ENCODE data around the gene NT5DC1.

Gene NT5DC1

DNA sequence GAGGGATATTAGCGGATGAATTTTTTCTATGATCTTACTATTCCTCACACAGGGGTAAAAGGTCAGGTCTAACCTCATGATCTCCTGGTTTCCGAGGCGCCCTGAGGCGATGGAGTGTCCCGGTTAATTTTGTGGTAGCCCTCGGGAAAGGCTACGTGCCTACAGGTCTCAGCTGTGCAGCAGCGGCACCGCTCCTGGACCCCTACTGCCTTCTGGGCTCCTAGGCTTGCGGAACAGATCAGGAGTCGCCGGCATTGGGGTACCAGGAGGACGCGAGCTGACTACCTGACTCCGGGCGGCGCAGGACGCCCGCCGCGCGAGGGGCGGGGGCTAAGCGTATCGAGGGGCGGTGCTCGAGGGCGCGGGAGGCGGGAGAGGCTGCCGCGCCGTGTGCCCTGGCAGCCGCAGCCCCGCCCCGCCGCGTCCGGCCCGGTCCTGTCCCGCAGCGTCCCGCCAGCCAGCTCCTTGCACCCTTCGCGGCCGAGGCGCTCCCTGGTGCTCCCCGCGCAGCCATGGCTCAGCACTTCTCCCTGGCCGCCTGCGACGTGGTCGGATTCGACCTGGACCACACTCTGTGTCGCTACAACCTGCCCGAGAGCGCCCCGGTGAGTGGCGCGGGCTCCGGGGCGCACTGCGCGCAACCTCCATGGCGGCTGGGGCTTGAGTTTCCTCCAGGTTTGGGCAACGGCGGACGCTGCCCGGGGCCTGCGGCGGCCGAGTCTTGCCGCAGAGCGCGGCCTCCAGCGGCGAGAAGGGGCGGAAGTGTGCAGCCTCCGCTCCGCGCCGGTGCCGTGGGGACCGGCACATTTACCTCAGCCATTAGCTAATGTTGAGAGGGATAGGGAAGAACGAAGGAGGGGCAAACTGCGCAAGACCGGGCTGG is at the start of gene NT5DC1:
NT5DC1 (plus strand) TSS at position 435 of the 883 bp plus-strand sequence; CDS start at position 513, 78 bp downstream.
- H3K4me3 ChIP-seq (ENCODE audit: low read depth, low read length) = peak within 1 kb of the TSS; percentile 86
- H3K36me3 ChIP-seq (ENCODE audit: control insufficient read depth, insufficient read depth, low read length) = no peaks in the 10 kb centered on the region
- peak within 1 kb of the TSS; percentile 95 for H3K9ac ChIP-seq (ENCODE audit: low read depth, low read length)
- peaks cover 27% of the 10 kb centered on the region for H3K4me1 ChIP-seq (ENCODE audit: control insufficient read depth, insufficient read depth, low read length)
- H3K9me3 ChIP-seq (ENCODE audit: control insufficient read depth, insufficient read depth, low read length) = peaks cover 6% of the 10 kb centered on the region
- peaks cover 6% of the 10 kb centered on the region for H3K27me3 ChIP-seq (ENCODE audit: control insufficient read depth, insufficient read depth, low read length)

- Histone ChIP-seq H3K9me3 (ENCODE audit: control insufficient read depth, insufficient read depth, low read length) (no peaks in the 10 kb centered on the region), H3K27me3 (ENCODE audit: control insufficient read depth, insufficient read depth, low read length) (no peaks in the 10 kb centered on the region), H3K9ac (ENCODE audit: low read depth, low read length) (no peak overlapping the region), H3K4me1 (ENCODE audit: control insufficient read depth, insufficient read depth, low read length) (no peaks in the 10 kb centered on the region), H3K4me3 (ENCODE audit: low read depth, low read length) (no peak overlapping the region), H3K36me3 (ENCODE audit: control insufficient read depth, insufficient read depth, low read length) (no peaks in the 10 kb centered on the region)
Measured at GRCh38 chr6:116051244-116051643, 49.4 kb upstream of the NT5DC1 start.

GRCh38 chr6:116055513-116055912 is 45.1 kb upstream of the NT5DC1 start:
- Histone ChIP-seq H3K27me3 (ENCODE audit: control insufficient read depth, insufficient read depth, low read length) (no peaks in the 10 kb centered on the region), H3K4me1 (ENCODE audit: control insufficient read depth, insufficient read depth, low read length) (no peaks in the 10 kb centered on the region), H3K36me3 (ENCODE audit: control insufficient read depth, insufficient read depth, low read length) (no peaks in the 10 kb centered on the region), H3K9ac (ENCODE audit: low read depth, low read length) (no peak overlapping the region), H3K4me3 (ENCODE audit: low read depth, low read length) (no peak overlapping the region), H3K9me3 (ENCODE audit: control insufficient read depth, insufficient read depth, low read length) (no peaks in the 10 kb centered on the region)

DNA sequence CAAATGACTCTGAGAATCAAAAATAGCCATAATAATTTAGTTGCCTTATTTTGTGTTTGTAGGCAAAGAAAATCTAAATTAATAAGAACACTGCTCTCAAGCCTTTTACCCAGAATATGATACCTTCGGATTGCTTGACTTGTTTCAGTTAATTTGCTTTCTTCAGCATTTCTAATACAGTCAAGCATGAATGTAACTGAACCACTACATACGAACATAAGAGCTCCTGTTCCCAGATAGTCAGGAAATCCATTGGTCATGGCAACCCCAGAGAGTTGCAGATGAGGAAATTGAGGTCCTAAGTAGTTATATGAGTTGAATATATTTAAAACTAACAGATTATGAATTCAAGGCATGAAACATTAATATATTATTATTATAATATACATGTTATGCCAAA is 42.9 kb upstream of the NT5DC1 start:
- Histone ChIP-seq H3K27me3 (ENCODE audit: control insufficient read depth, insufficient read depth, low read length) (no peaks in the 10 kb centered on the region), H3K4me3 (ENCODE audit: low read depth, low read length) (no peak overlapping the region), H3K9ac (ENCODE audit: low read depth, low read length) (no peak overlapping the region), H3K9me3 (ENCODE audit: control insufficient read depth, insufficient read depth, low read length) (no peaks in the 10 kb centered on the region), H3K4me1 (ENCODE audit: control insufficient read depth, insufficient read depth, low read length) (no peaks in the 10 kb centered on the region), H3K36me3 (ENCODE audit: control insufficient read depth, insufficient read depth, low read length) (no peaks in the 10 kb centered on the region)

- Histone ChIP-seq H3K4me1 (ENCODE audit: control insufficient read depth, insufficient read depth, low read length) (no peaks in the 10 kb centered on the region), H3K9me3 (ENCODE audit: control insufficient read depth, insufficient read depth, low read length) (no peaks in the 10 kb centered on the region), H3K27me3 (ENCODE audit: control insufficient read depth, insufficient read depth, low read length) (no peaks in the 10 kb centered on the region), H3K9ac (ENCODE audit: low read depth, low read length) (no peak overlapping the region), H3K4me3 (ENCODE audit: low read depth, low read length) (no peak overlapping the region), H3K36me3 (ENCODE audit: control insufficient read depth, insufficient read depth, low read length) (no peaks in the 10 kb centered on the region)
Measured at GRCh38 chr6:116059713-116060571, 40.7 kb upstream of the NT5DC1 start.

GRCh38 chr6:116060572-116061283 is 39.9 kb upstream of the NT5DC1 start, which contains the start of gene FRK:
TSS of gene FRK (minus strand) at chr6:116060891. CDS start at chr6:116060311, 580 bp downstream.
- H3K9ac ChIP-seq (ENCODE audit: low read depth, low read length) = no peak within 1 kb of the TSS
- no peaks in the 10 kb centered on the region for H3K4me1 ChIP-seq (ENCODE audit: control insufficient read depth, insufficient read depth, low read length)
- H3K36me3 ChIP-seq (ENCODE audit: control insufficient read depth, insufficient read depth, low read length) = no peaks in the 10 kb centered on the region
- no peak within 1 kb of the TSS for H3K4me3 ChIP-seq (ENCODE audit: low read depth, low read length)
- no peaks in the 10 kb centered on the region for H3K27me3 ChIP-seq (ENCODE audit: control insufficient read depth, insufficient read depth, low read length)
- no peaks in the 10 kb centered on the region for H3K9me3 ChIP-seq (ENCODE audit: control insufficient read depth, insufficient read depth, low read length)

- Histone ChIP-seq H3K9ac (ENCODE audit: low read depth, low read length) (no peak overlapping the region), H3K9me3 (ENCODE audit: control insufficient read depth, insufficient read depth, low read length) (no peaks in the 10 kb centered on the region), H3K36me3 (ENCODE audit: control insufficient read depth, insufficient read depth, low read length) (no peaks in the 10 kb centered on the region), H3K4me1 (ENCODE audit: control insufficient read depth, insufficient read depth, low read length) (no peaks in the 10 kb centered on the region), H3K4me3 (ENCODE audit: low read depth, low read length) (no peak overlapping the region), H3K27me3 (ENCODE audit: control insufficient read depth, insufficient read depth, low read length) (no peaks in the 10 kb centered on the region)
Measured at GRCh38 chr6:116062496-116062895, 38.2 kb upstream of the NT5DC1 start.

DNA sequence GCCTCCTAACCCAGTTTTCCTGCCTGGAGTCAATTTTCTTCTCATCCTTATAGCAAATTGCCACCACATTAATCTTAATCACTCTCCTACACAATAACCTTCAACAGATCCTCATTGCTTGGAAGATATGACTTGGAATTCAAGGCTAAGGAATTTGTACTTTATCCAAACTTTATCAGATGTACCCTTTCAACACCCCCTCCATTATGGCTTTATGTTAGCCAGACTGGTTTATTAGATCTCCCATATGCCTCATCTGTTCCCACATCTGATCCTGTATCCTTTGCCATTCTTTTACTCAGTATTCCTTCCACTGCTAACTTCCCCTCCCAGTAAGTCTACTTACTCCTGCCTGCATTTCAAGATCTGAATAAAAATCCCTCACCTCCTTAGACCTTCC is 36.0 kb upstream of the NT5DC1 start:
- H3K27me3 ChIP-seq (ENCODE audit: control insufficient read depth, insufficient read depth, low read length) = no peaks in the 10 kb centered on the region
- no peak overlapping the region for H3K9ac ChIP-seq (ENCODE audit: low read depth, low read length)
- H3K4me1 ChIP-seq (ENCODE audit: control insufficient read depth, insufficient read depth, low read length) = no peaks in the 10 kb centered on the region
- H3K9me3 ChIP-seq (ENCODE audit: control insufficient read depth, insufficient read depth, low read length) = no peaks in the 10 kb centered on the region
- no peak overlapping the region for H3K4me3 ChIP-seq (ENCODE audit: low read depth, low read length)
- no peaks in the 10 kb centered on the region for H3K36me3 ChIP-seq (ENCODE audit: control insufficient read depth, insufficient read depth, low read length)

- no peak overlapping the region for H3K9ac ChIP-seq (ENCODE audit: low read depth, low read length)
- no peaks in the 10 kb centered on the region for H3K27me3 ChIP-seq (ENCODE audit: control insufficient read depth, insufficient read depth, low read length)
- no peaks in the 10 kb centered on the region for H3K9me3 ChIP-seq (ENCODE audit: control insufficient read depth, insufficient read depth, low read length)
- no peaks in the 10 kb centered on the region for H3K4me1 ChIP-seq (ENCODE audit: control insufficient read depth, insufficient read depth, low read length)
- no peak overlapping the region for H3K4me3 ChIP-seq (ENCODE audit: low read depth, low read length)
- H3K36me3 ChIP-seq (ENCODE audit: control insufficient read depth, insufficient read depth, low read length) = no peaks in the 10 kb centered on the region
Measured at GRCh38 chr6:116066789-116067188, 33.9 kb upstream of the NT5DC1 start.

DNA sequence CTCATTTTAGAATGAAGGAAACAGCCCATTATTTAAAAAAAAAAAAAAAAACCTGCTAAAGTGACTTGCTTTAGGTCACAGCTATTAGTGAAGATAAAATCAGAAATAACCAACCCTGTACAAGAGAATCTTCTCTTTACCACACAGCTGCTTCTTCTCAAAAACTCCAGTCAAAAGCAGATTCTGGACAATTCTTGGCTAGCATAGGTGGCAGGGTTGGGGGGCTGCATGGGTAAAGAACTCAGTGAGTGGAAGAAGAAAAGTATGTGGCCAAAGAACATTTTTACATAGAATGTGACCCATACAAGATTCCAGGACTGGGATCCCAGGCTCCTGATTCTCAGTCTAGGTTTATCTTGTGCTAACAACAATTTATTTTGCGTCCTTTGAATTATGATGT is 30.6 kb upstream of the NT5DC1 start:
- H3K9me3 ChIP-seq (ENCODE audit: control insufficient read depth, insufficient read depth, low read length) = no peaks in the 10 kb centered on the region
- no peak overlapping the region for H3K4me3 ChIP-seq (ENCODE audit: low read depth, low read length)
- H3K4me1 ChIP-seq (ENCODE audit: control insufficient read depth, insufficient read depth, low read length) = no peaks in the 10 kb centered on the region
- no peak overlapping the region for H3K9ac ChIP-seq (ENCODE audit: low read depth, low read length)
- H3K27me3 ChIP-seq (ENCODE audit: control insufficient read depth, insufficient read depth, low read length) = no peaks in the 10 kb centered on the region
- no peaks in the 10 kb centered on the region for H3K36me3 ChIP-seq (ENCODE audit: control insufficient read depth, insufficient read depth, low read length)

DNA sequence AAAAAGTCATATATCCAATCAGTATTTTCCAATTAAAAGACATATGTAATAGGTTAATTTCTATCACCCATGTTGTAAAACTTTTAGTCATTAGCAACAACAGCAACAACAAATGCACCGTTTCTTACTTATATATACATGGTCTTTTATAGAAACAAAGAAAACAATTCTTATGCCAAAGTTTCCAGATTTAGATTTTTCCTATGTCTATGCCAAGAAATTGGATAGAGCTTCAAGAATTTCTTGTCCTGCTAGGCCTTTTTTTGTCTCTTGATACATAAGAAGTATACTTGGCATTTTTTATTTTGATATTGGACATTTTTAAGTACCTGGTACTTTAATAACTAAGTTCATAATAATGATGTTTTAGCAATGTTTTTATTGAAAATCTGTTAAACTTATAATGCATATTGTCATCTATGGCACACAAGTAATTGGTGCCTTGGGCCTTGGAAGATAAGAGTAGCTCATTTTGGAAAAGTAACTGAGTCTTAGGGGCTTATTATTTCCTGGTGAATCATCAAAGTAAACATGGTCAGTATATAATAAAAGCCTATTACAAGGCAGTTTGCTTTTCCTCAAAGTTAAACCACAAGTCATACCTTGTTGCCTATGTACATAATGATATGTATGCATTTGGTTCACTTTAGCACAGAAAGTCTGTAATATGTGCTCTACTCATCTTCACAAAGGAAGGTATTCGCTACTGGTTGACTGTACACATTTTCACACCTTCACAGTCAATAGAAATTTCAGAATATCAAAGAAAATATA is 29.9 kb upstream of the NT5DC1 start:
- Histone ChIP-seq H3K9ac (ENCODE audit: low read depth, low read length) (no peak overlapping the region), H3K27me3 (ENCODE audit: control insufficient read depth, insufficient read depth, low read length) (no peaks in the 10 kb centered on the region), H3K4me1 (ENCODE audit: control insufficient read depth, insufficient read depth, low read length) (no peaks in the 10 kb centered on the region), H3K36me3 (ENCODE audit: control insufficient read depth, insufficient read depth, low read length) (no peaks in the 10 kb centered on the region), H3K9me3 (ENCODE audit: control insufficient read depth, insufficient read depth, low read length) (no peaks in the 10 kb centered on the region), H3K4me3 (ENCODE audit: low read depth, low read length) (no peak overlapping the region)
